Non-pigmented ciliary epithelial cell (primary cell): ENCODE data around the gene MAP3K13.

Source experiments
- DNase-seq: peaks from one replicate; pipeline ENCODE4 v3.0.0-alpha.2; 2010; ENCODE audit warnings: low read depth

The MAP3K13 gene

GRCh38 chr3:185362850-185363661 lies at the start of gene MAP3K13:
MAP3K13 (plus strand) TSS chr3:185363136; CDS start chr3:185428582, 65,446 bp downstream.
- peak; percentile 82 for DNase-seq

GRCh38 chr3:185313693-185314246 lies 49.2 kb upstream of the MAP3K13 start:
- DNase-seq, result no peak

- no peak for DNase-seq
Observed at GRCh38 chr3:185316740-185317412, 46.1 kb upstream of the MAP3K13 start.

- no peak for DNase-seq
Observed at GRCh38 chr3:185317674-185318073, 45.3 kb upstream of the MAP3K13 start.

GRCh38 chr3:185318141-185318540 lies 44.8 kb upstream of the MAP3K13 start:
- DNase-seq, result peak; percentile 40

- DNase-seq, result no peak
Observed at GRCh38 chr3:185319801-185320200, 43.1 kb upstream of the MAP3K13 start.

GRCh38 chr3:185320949-185321348 lies 42.0 kb upstream of the MAP3K13 start:
- DNase-seq, result no peak

- DNase-seq, result no peak
Observed at GRCh38 chr3:185322101-185322719, 40.7 kb upstream of the MAP3K13 start.

GRCh38 chr3:185325946-185326791 lies 36.8 kb upstream of the MAP3K13 start:
- no peak for DNase-seq

- no peak for DNase-seq
Observed at GRCh38 chr3:185327062-185327461, 35.9 kb upstream of the MAP3K13 start.

- DNase-seq, result no peak
Observed at GRCh38 chr3:185328324-185329004, 34.5 kb upstream of the MAP3K13 start.

GRCh38 chr3:185330238-185330637 lies 32.7 kb upstream of the MAP3K13 start:
- DNase-seq, result no peak

- no peak for DNase-seq
Observed at GRCh38 chr3:185330644-185331043, 32.3 kb upstream of the MAP3K13 start.

- peak; percentile 43 for DNase-seq
Observed at GRCh38 chr3:185332026-185332735, 30.8 kb upstream of the MAP3K13 start.

- peak; percentile 26 for DNase-seq
Observed at GRCh38 chr3:185335799-185336198, 27.1 kb upstream of the MAP3K13 start.

- no peak for DNase-seq
Observed at GRCh38 chr3:185337231-185337816, 25.6 kb upstream of the MAP3K13 start.

GRCh38 chr3:185339945-185340344 lies 23.0 kb upstream of the MAP3K13 start:
- no peak for DNase-seq

GRCh38 chr3:185340751-185341150 lies 22.2 kb upstream of the MAP3K13 start:
- DNase-seq, result no peak

GRCh38 chr3:185341616-185342458 lies 21.1 kb upstream of the MAP3K13 start:
- no peak for DNase-seq
